GM18508 (cell line): ENCODE data around the gene FAM43A.

Experiments
- ATAC-seq: cut with Tn5 transposase; IDR thresholded peaks from one replicate; pipeline ENCODE4 v1.9.1; 2021; ENCODE audit warnings: moderate number of reproducible peaks; ENCODE audit not compliant: insufficient read depth, unreplicated experiment

Gene FAM43A

GRCh38 chr3:194705227-194705626 is 19.5 kb downstream of the FAM43A start:
- ATAC-seq: no peak

GRCh38 chr3:194705761-194706160 is 20.1 kb downstream of the FAM43A start:
- ATAC-seq: no peak

- ATAC-seq: no peak
Observed at GRCh38 chr3:194707147-194707540, 21.5 kb downstream of the FAM43A start.

- ATAC-seq: no peak
Observed at GRCh38 chr3:194711286-194711685, 25.6 kb downstream of the FAM43A start.

- no peak for ATAC-seq
Observed at GRCh38 chr3:194711913-194712312, 26.2 kb downstream of the FAM43A start.

GRCh38 chr3:194713299-194714136 is 27.8 kb downstream of the FAM43A start:
- ATAC-seq: no peak

GRCh38 chr3:194714137-194714455 is 28.4 kb downstream of the FAM43A start:
- ATAC-seq: no peak

- no peak for ATAC-seq
Observed at GRCh38 chr3:194714564-194714963, 28.9 kb downstream of the FAM43A start.

GRCh38 chr3:194715022-194715800 is 29.5 kb downstream of the FAM43A start:
- no peak for ATAC-seq

GRCh38 chr3:194718079-194718478 is 32.4 kb downstream of the FAM43A start:
- no peak for ATAC-seq

- no peak for ATAC-seq
Observed at GRCh38 chr3:194720048-194720447, 34.4 kb downstream of the FAM43A start.

GRCh38 chr3:194723846-194724618 is 38.3 kb downstream of the FAM43A start:
- ATAC-seq: no peak

GRCh38 chr3:194725346-194725745 is 39.7 kb downstream of the FAM43A start:
- no peak for ATAC-seq

GRCh38 chr3:194727435-194728128 is 41.9 kb downstream of the FAM43A start:
- ATAC-seq: no peak

- ATAC-seq: no peak
Observed at GRCh38 chr3:194728986-194729385, 43.3 kb downstream of the FAM43A start.

- ATAC-seq: no peak
Observed at GRCh38 chr3:194730365-194730764, 44.7 kb downstream of the FAM43A start.

- no peak for ATAC-seq
Observed at GRCh38 chr3:194731506-194732073, 45.9 kb downstream of the FAM43A start.

- ATAC-seq: no peak
Observed at GRCh38 chr3:194732617-194733016, 46.9 kb downstream of the FAM43A start.

- no peak for ATAC-seq
Observed at GRCh38 chr3:194736277-194736895, 50.7 kb downstream of the FAM43A start.
